Endothelial cell of umbilical vein (primary cell): ENCODE measurements around the gene KCNQ5. TPM values are rescaled to one million over a fixed set of nuclear protein-coding genes. Genes with fewer than 3 reads are reported as not detected.

Experiments
- BruUV-seq: library from RNA; stranded (reverse); fragments of 400-500 nt; replicated peaks from 2 replicates; lab custom pipeline; 2021; lab: Mats Ljungman, UMichigan
- CTCF ChIA-PET: fragments of 300-600, 350-600 bp; sonication (Branson Sonifier 250); formaldehyde crosslinking; loops from one replicate; lab custom pipeline; 2021; ENCODE audit warnings: antibody characterized with exemption, inconsistent platforms; lab: Charles Lee
- POLR2A ChIA-PET: fragments of 300-600, 350-600 bp; sonication (Branson Sonifier 250); formaldehyde crosslinking; loops from one replicate; lab custom pipeline; 2021; ENCODE audit warnings: antibody characterized with exemption, inconsistent platforms; lab: Charles Lee
- DNase-seq: peaks from one replicate; pipeline ENCODE4 v3.0.0-alpha.2; 2011; ENCODE audit warnings: low read depth, low spot score
- FAIRE-seq: peaks from 2 replicates; lab custom pipeline; 2011; peaks lifted over from hg19 to GRCh38; lab: Jason Lieb, UNC
- H2AFZ ChIP-seq: 2 replicates; pipeline ENCODE4 v1.6.0; 2012; ENCODE audit warnings: low read depth, low read length, control low read depth, inconsistent platforms
- H3K27ac ChIP-seq: 2 replicates; pipeline ENCODE4 v1.5.1; 2011; ENCODE audit warnings: low read depth, mild to moderate bottlenecking, control low read depth, low read length, moderate library complexity; ENCODE audit not compliant: insufficient read depth
- H3K27me3 ChIP-seq, 2 experiments: 2 replicates each; pipeline versions ENCODE4 v1.6.0 to v1.6.1; 2011; ENCODE audit warnings: low read length in 2 of 2, mixed read lengths in 1 of 2; ENCODE audit not compliant: control insufficient read depth in 2 of 2, insufficient read depth in 2 of 2
- H3K36me3 ChIP-seq, 2 experiments: 2 replicates in 1 of 2; 3 replicates in 1 of 2; pipeline ENCODE4 v1.5.1; 2011; ENCODE audit warnings: low read length in 2 of 2, mild to moderate bottlenecking in 1 of 2, moderate library complexity in 1 of 2; ENCODE audit not compliant: control insufficient read depth in 2 of 2, insufficient read depth in 2 of 2; ENCODE audit errors: extremely low read depth in 1 of 2
- H3K4me1 ChIP-seq: 3 replicates; pipeline ENCODE4 v1.5.1; 2011; ENCODE audit warnings: mild to moderate bottlenecking, low read length; ENCODE audit not compliant: control insufficient read depth, insufficient read depth; ENCODE audit errors: extremely low read depth
- H3K4me2 ChIP-seq: 2 replicates; pipeline ENCODE4 v1.6.1; 2011; ENCODE audit warnings: low read length, control low read depth, mixed read lengths; ENCODE audit not compliant: insufficient read depth
- H3K4me3 ChIP-seq, 3 experiments: fragments of 200-600 bp in 1 of 3; sonication (generic), shearing (Covaris generic) in 1 of 3; replicated peaks in 1 of 3; 2 replicates each; pipeline ENCODE4 v1.5.1; 2011 to 2016; ENCODE audit warnings: control low read depth in 3 of 3, low read length in 3 of 3, mild to moderate bottlenecking in 2 of 3, inconsistent platforms in 1 of 3, low read depth in 1 of 3, moderate library complexity in 1 of 3; ENCODE audit not compliant: insufficient read depth in 1 of 3
- H3K79me2 ChIP-seq: 2 replicates; pipeline ENCODE4 v1.6.0; 2012; ENCODE audit warnings: low read length, inconsistent platforms; ENCODE audit not compliant: control insufficient read depth, insufficient read depth
- H3K9ac ChIP-seq: replicated peaks from 2 replicates; pipeline ENCODE3; 2011; ENCODE audit warnings: low read length, control low read depth; ENCODE audit not compliant: insufficient read depth; ENCODE audit errors: extremely low read depth
- H3K9me1 ChIP-seq: replicated peaks from 3 replicates; pipeline ENCODE4 v1.6.0; 2011; ENCODE audit warnings: mild to moderate bottlenecking, low read length; ENCODE audit not compliant: control insufficient read depth, insufficient read depth; ENCODE audit errors: extremely low read depth
- H3K9me3 ChIP-seq: replicated peaks from 2 replicates; pipeline ENCODE4 v1.5.1; 2012; ENCODE audit warnings: low read length, inconsistent platforms; ENCODE audit not compliant: control insufficient read depth, insufficient read depth
- H4K20me1 ChIP-seq: replicated peaks from 2 replicates; pipeline ENCODE3; 2011; ENCODE audit warnings: mild to moderate bottlenecking, low read length; ENCODE audit not compliant: control insufficient read depth, insufficient read depth; ENCODE audit errors: extremely low read depth
- EZH2 ChIP-seq: IDR thresholded peaks from 2 replicates; pipeline ENCODE4 v1.6.1; 2012; ENCODE audit warnings: borderline replicate concordance, low read depth, mild to moderate bottlenecking, moderate library complexity, low read length, inconsistent platforms; ENCODE audit not compliant: severe bottlenecking
- FOS ChIP-seq: IDR thresholded peaks from 2 replicates; pipeline ENCODE4 v1.6.1; 2011; ENCODE audit warnings: mild to moderate bottlenecking, low read length, moderate library complexity, borderline replicate concordance; ENCODE audit not compliant: insufficient read depth
- GATA2 ChIP-seq: IDR thresholded peaks from 2 replicates; pipeline ENCODE4 v1.7.0; 2011; ENCODE audit warnings: low read depth, mild to moderate bottlenecking, moderate library complexity, mixed read lengths, low read length; ENCODE audit not compliant: insufficient read length, insufficient read depth
- JUN ChIP-seq: IDR thresholded peaks from 2 replicates; pipeline ENCODE4 v1.6.1; 2011; ENCODE audit warnings: borderline replicate concordance, low read depth; ENCODE audit not compliant: insufficient read length, insufficient read depth
- MYC ChIP-seq: IDR thresholded peaks from one replicate; pipeline ENCODE4 v1.6.1; 2011; ENCODE audit warnings: mild to moderate bottlenecking, low read depth, low read length
- POLR2A ChIP-seq: IDR thresholded peaks from 2 replicates; pipeline ENCODE4 v1.6.1; 2012; ENCODE audit warnings: low read depth, mild to moderate bottlenecking, control low read depth, low read length
- POLR2AphosphoS5 ChIP-seq: IDR thresholded peaks from 2 replicates; pipeline ENCODE4 v1.6.1; 2012; ENCODE audit warnings: low read depth, mild to moderate bottlenecking, control low read depth, low read length, moderate library complexity; ENCODE audit not compliant: insufficient read depth
- dilution Hi-C: fragments of 300-500 bp; cut with MboI; formaldehyde crosslinking; loops from one replicate; pipeline ENCODE4 v1.15.0; 2019; ENCODE audit warnings: low sequenced_read_pairs; ENCODE audit not compliant: extremely low pct_ligation_motif_present
- intact Hi-C: fragments of 100-400 bp; cut with micrococcal nuclease; formaldehyde crosslinking; loops from one replicate; pipeline ENCODE4 v1.10.0; 2022
- polyA plus RNA-seq, 4 experiments: library from polyadenylated mRNA; depleted of rRNA in 3 of 4; stranded (reverse) in 3 of 4; unstranded in 1 of 4; fragments of >200 nt; gene quantifications; 2 replicates each; pipeline versions ENCODE4 v1.2.1 to v1.2.3, GENCODE V29; 2011 to 2012; ENCODE audit warnings: missing spikeins in 1 of 4
- total RNA-seq: library from RNA; stranded (reverse); gene quantifications from 2 replicates; pipeline ENCODE4 v1.2.3, GENCODE V29; 2021
- TF ChIP-seq, protein P1 (sequence below): IDR thresholded peaks from 2 replicates; pipeline ENCODE4 v1.6.1; 2011; ENCODE audit not compliant: insufficient read depth, insufficient read length
- TF ChIP-seq, protein P2 (sequence below), 2 donors: IDR thresholded peaks; 1 replicate in 1 of 2; 2 replicates in 1 of 2; pipeline ENCODE4 v1.5.1; 2011; ENCODE audit warnings: low read length in 2 of 2, mild to moderate bottlenecking in 2 of 2, moderate library complexity in 2 of 2, control low read depth in 1 of 2, inconsistent platforms in 1 of 2, low read depth in 1 of 2; ENCODE audit not compliant: insufficient read depth in 1 of 2; ENCODE audit errors: extremely low read depth in 1 of 2

Gene KCNQ5
- total and polyA plus RNA-seq, 2 donors (not counting 3 experiments of a cell fraction or from before 2014, with no cell fraction given) = 0.22 TPM; not detected in 1

DNA sequence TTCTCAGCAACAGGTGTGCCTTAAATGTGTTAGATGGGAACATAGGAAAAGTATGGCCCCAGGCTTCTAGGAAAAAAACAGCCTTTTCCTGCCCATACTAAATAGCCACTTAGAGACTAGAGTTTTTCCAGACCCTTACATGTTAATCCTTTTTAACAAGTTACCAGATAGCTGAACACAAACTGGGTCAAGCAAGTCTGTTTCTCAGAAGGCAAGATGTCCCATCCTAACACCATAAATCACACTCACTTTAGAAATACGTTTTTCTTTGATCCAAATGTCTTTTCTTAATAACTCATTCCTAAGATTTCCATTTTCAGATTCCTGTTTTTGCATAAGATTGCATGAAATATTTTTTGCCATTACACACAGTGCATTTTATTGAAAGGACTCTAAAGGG, 241.3 kb downstream of the KCNQ5 start:
- H3K79me2 ChIP-seq = no peaks in the 10 kb centered on the region
- intact Hi-C loops = no loop called here
- H3K9me1 ChIP-seq = no peaks in the 10 kb centered on the region
- H3K9me3 ChIP-seq = no peaks in the 10 kb centered on the region
- H3K4me1 ChIP-seq = peaks cover 31% of the 10 kb centered on the region
- H3K9ac ChIP-seq = no peak overlapping the region
- H3K36me3 ChIP-seq = no peaks in the 10 kb centered on the region
- no peak for FAIRE-seq
- H2AFZ ChIP-seq = no peak overlapping the region
- H3K27me3 ChIP-seq = no peaks in the 10 kb centered on the region
- no peak overlapping the region for H3K4me2 ChIP-seq
- ChIA-PET POLR2A (no interaction called here), CTCF (no interaction called here)
- no peak overlapping the region for H3K4me3 ChIP-seq
- TF ChIP-seq GATA2 (no peak), EZH2 (no peak), MYC (no peak), POLR2AphosphoS5 (no peak), FOS (no peak), JUN (no peak), POLR2A (no peak)
- TF ChIP-seq, protein P1, sequence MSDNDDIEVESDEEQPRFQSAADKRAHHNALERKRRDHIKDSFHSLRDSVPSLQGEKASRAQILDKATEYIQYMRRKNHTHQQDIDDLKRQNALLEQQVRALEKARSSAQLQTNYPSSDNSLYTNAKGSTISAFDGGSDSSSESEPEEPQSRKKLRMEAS = no peak
- TF ChIP-seq, protein P2, sequence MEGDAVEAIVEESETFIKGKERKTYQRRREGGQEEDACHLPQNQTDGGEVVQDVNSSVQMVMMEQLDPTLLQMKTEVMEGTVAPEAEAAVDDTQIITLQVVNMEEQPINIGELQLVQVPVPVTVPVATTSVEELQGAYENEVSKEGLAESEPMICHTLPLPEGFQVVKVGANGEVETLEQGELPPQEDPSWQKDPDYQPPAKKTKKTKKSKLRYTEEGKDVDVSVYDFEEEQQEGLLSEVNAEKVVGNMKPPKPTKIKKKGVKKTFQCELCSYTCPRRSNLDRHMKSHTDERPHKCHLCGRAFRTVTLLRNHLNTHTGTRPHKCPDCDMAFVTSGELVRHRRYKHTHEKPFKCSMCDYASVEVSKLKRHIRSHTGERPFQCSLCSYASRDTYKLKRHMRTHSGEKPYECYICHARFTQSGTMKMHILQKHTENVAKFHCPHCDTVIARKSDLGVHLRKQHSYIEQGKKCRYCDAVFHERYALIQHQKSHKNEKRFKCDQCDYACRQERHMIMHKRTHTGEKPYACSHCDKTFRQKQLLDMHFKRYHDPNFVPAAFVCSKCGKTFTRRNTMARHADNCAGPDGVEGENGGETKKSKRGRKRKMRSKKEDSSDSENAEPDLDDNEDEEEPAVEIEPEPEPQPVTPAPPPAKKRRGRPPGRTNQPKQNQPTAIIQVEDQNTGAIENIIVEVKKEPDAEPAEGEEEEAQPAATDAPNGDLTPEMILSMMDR (IDR thresholded peaks at IDR 0.05; ENCODE audit: extremely low read depth in 1 of 2, insufficient read depth in 1 of 2, low read depth in 1 of 2, low read length in 2 of 2) = no peak
- DNase-seq = no peak
- H4K20me1 ChIP-seq = no peaks in the 10 kb centered on the region
- dilution Hi-C loops = no loop called here
- BruUV-seq = no TSS peak
- no peak overlapping the region for H3K27ac ChIP-seq
